Muscle of back (tissue), 11 donors: ENCODE results near the gene DNMT3B. TPM values are rescaled to one million over a fixed set of nuclear protein-coding genes. Genes with fewer than 3 reads are reported as not detected.
A peak's percentile ranks its signal among the peaks of the same experiment; 100 is the strongest.
"Not testable (repeated sequence)": the region's sequence is repeated elsewhere in the genome, so short reads cannot be mapped to it uniquely, and the experiment has no call there.

Experiments used
- DNase-seq, 3 donors: peaks; one replicate each; pipeline versions ENCODE4 v3.0.0 to v3.0.0-alpha.2; 2013
- polyA plus RNA-seq, 10 donors: library from polyadenylated mRNA; unstranded; fragments of 120-200 nt; gene quantifications; one replicate each; pipeline ENCODE4 v1.2.1, GENCODE V29; 2013; ENCODE audit not compliant: insufficient read length in 10 of 10

The DNMT3B gene
- polyA plus RNA-seq, 10 donors = 2.8 to 4.9 (median 3.7) TPM

DNA sequence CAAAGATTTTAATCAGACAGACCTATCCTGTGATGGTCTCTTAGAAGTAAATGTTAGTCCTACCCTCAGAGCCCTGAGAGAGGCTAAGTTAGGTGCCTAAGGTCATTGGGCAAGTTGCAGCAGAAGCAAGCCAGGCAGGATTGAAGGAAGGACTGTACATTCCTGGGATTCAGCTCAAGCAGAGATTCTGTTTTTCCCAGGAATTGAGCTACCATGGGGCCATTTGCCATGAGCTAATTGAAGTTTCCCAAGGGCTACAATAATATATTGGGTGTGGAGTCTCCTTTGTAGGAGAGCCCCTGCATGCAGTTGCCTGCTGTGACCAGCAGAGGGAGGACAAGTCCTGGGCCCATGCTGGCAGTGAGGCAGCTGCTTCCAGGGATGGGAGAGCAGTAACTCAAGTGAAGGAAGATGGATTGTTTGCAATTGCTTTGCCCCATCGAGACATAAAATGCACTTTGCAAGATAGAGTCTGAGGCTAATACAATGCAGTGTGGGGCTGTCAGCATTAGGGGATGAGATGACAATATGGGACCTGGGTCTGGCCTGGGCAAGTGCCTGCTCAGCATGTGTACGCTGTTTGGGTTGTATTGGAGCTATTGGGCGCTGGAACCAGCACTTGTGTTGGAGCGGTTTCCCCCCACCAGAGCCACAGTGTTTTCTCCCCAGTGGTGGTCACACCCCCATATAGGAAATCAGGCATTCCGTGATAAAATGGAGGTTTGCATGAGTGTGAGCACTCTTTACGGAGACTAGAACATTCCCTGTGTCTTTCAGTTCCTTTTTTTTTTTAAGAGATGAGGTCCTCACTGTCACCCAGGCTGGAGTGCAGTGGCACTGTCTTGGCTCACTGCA, 27.9 kb downstream of the DNMT3B start:
- DNase-seq = peak; percentile 64 to 84 (median 78)

GRCh38 chr20:32790751-32791057, 28.5 kb downstream of the DNMT3B start:
- DNase-seq = no peak

GRCh38 chr20:32792316-32792715, 30.1 kb downstream of the DNMT3B start:
- DNase-seq = peak in 1 of 3 donors; percentile 59

- peak in 1 of 3 donors; percentile 44 for DNase-seq
These were observed 30.7 kb downstream of the DNMT3B start for GRCh38 chr20:32792731-32793458.

DNA sequence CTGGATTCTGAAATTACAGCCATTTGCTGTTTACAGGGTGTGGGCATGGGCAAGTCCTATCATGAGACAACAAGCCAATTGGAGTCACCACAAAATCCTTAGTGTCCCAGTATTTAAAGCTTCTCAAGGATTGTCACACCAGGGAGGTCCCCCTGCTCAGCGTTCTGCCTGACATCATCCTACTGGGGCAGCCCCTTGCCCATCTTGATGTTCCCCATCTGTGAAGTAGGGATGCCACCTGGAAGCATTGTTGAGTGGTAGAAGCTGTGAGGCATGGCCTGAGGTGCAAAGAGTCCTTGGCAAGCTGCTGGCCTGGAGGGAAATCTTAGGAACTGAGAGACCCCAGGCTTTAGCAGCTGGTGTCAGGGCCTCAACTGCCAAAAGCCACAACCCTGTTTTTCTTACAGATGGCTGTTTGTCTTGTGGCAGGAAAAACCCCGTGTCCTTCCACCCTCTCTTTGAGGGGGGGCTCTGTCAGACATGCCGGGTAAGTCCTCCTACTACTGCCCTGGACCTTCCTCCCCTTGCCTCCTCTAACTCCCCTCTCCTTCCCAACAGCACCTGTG, 34.3 kb downstream of the DNMT3B start:
- DNase-seq = no peak

- peak; percentile 46 to 67 (median 48) for DNase-seq
These were observed 34.8 kb downstream of the DNMT3B start for GRCh38 chr20:32796981-32797451.

DNA sequence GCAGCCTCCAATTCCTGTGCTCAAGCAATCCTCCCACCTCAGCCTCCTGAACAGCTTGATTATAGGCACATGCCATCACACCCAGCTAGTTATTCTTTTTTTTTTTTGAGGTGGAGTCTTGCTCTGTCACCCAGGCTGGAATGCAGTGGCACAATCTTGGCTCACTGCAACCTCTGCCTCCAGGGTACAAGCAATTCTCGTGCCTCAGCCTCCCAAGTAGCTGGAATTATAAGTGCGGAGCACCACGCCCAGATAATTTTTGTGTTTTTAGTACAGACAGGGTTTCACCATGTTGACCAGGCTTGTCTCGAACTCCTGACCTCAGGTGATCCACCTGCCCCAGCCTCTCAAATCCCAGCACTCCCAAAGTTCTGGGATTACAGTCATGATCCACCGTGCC, 35.4 kb downstream of the DNMT3B start:
- DNase-seq = not testable (repeated sequence)

DNA sequence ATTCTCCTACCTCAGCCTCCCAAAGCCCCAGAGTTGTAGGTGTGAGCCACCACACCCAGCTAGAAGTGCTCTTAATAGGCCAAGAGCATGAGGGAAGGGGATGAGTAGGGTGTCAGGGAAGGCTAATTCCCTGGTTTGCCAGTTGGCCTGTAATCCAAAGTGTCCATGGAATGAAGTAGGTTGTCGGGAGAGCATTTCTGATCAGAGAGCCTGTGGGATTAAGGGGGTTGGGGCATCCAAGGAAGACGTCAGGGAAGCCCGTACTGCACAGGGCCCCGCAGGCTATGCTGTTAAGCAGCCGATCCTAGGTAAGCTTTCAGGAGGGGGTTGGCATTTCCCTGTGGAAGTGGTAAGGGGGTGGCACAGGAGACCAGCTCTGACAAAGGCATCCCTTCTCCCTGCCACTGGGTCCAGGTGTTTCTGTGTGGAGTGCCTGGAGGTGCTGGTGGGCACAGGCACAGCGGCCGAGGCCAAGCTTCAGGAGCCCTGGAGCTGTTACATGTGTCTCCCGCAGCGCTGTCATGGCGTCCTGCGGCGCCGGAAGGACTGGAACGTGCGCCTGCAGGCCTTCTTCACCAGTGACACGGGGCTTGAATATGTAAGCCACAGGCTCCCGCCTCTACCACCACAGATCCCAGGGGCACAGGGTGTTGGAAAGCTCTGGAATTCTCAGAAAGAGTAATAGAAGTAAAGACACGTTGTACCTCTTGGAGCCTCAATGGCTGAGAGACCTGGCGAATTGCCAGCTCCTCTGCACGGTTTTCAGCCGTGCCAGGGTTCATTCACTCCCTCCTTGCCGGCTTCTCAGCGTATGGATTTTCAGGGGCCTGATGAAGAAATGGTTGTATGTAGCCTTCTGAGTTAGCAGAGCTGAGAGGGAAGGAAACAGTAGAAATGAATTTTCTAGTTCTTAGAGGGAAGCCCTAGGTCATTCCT, 36.1 kb downstream of the DNMT3B start:
- no peak for DNase-seq

DNA sequence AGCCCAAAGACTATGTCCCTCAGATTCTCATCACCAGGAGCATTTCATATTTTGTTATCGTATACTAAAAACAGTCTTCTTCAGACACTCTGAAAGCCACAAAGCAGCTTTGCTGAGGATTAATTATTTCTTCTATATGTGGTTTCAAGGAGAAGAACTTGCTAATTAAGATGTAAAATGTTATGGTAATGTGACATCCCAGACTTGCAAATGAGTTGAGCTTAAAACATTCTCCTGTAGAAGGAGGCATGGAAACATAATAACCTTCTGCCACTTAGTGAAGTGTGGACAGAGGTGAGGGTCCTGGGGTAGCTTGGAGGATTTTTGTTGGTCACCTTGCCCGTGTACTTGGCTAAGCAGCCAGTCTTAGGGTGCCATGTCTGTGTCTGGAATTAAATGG, 40.9 kb downstream of the DNMT3B start:
- no peak for DNase-seq

GRCh38 chr20:32804022-32804715, 42.0 kb downstream of the DNMT3B start:
- DNase-seq = no peak

DNA sequence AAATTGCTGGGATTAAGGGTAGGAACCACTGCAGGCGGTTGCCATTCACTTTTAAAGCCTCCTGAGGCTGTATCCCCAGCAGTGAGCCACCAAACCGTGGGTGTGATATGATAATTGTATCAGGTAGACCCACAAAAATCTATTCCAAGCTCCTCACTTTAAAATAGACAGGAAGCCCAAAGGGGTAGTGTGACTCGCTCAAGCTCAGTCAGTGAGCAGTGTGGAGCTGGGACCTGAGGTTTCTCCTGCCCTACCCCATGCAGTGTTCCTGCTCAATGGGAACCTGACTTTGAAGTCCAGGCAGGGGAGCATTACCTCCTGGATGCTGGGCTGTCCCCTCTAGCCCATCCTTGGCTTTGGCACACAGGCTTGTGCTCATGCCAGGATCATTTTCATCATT, 42.6 kb downstream of the DNMT3B start:
- DNase-seq = no peak

GRCh38 chr20:32805721-32806120, 43.5 kb downstream of the DNMT3B start:
- DNase-seq = no peak

DNA sequence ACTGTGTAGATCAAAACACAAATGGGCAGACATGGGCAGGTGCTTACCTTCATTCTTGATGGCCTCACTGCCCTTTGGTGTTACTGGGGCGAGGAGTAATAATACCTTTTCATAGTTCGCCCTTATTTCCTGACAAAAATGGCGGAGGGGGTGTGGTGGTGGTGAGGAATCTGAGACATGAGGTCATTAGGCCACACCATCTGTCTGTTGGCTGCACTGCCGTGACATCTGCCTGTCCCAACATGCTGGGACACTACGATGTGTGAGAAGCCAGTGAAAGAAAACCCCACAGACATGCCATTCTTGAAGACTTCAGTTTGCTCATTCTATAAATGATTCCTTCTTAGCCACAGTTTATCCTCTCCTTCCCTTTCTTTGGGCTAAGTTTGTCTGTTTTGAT, 44.2 kb downstream of the DNMT3B start:
- no peak for DNase-seq

DNA sequence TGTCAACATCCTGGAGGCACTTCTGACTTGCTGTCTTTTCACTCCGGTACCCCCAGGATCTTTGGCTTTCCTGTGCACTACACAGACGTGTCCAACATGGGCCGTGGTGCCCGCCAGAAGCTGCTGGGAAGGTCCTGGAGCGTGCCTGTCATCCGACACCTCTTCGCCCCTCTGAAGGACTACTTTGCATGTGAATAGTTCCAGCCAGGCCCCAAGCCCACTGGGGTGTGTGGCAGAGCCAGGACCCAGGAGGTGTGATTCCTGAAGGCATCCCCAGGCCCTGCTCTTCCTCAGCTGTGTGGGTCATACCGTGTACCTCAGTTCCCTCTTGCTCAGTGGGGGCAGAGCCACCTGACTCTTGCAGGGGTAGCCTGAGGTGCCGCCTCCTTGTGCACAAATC, 45.5 kb downstream of the DNMT3B start:
- no peak for DNase-seq

- no peak for DNase-seq
These were observed 46.3 kb downstream of the DNMT3B start for GRCh38 chr20:32808438-32808837.

DNA sequence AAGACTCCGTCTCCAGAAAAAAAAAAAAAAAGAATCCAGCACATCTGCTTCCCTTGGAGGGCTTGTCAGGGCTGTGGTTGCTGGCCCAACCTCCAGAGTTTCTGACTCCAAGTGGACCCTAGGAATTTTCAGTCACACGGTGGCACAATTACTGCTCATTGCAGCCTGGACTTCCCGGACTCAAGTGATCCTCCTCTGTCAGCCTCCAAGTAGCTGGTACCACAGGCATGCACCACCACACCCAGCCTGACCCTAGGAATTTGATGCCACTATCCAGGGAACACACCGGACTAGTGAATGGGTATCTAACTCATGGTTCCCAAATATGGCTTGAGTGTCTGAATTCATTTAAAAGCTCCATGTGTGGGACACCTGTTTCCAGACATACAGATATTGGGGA, 47.7 kb downstream of the DNMT3B start:
- DNase-seq = no peak

DNA sequence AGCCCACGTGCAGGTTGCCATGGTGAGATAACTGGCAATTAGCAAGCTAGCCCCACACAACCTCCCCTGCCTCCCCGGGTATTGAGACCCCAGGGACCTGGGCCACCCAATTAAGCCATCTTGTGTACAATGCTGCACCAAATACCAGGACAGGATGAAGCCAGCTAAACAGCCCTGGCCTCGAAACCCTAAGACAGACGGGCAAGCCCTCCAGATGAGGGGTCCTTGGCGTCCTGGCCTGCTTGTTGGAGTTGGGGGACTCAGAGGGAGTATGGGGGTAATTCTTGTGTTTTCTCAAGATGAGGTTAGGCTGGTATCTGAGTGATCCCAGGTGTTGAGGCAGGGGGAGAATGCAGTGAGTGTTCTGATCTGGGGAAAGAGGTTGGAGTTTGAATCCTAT, 48.8 kb downstream of the DNMT3B start:
- DNase-seq = no peak

- DNase-seq = no peak
These were observed 49.7 kb downstream of the DNMT3B start for GRCh38 chr20:32811886-32812285.

DNA sequence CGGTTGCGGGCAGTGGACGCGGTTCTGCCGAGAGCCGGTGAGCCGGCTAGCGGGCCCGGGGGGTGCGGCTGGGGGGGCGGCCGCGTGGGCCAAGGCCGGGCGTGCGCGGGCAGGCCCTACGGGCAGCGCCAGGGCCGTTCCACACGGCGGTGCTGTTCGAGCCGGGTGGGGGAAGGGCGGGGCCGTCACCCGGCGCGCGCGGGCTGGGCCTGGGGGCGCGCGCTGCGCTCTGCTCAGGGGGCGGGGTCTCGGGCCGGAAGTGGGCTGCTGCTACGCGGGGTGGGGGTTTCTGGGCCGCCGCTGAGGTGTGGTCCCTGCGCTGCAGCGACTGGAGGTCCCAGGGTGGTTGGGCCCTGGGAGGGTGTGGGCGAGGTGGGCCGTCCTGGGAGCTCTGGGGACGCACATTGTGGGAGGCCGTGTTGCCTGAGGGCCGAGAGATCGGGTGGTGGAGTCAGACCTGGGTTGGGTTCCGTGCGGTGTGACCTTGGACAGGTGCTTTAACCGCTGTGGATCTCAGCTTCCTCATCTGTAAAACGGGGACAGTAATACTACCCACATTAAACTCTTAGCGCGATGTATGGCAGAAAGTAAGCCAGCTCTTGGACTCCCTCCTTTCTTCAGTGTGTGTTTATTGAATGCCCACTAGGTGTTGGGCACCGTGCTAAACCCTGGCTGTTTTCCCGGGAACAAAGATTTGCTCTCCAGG, 58.0 kb downstream of the DNMT3B start:
- DNase-seq = peak; percentile 66 to 93 (median 83)

GRCh38 chr20:32820698-32821377, 58.7 kb downstream of the DNMT3B start:
- peak in 1 of 3 donors; percentile 19 for DNase-seq
